HG03442 (cell line): ENCODE data around the gene GJD4.

Experiments
- ATAC-seq: cut with Tn5 transposase; IDR thresholded peaks from one replicate; pipeline ENCODE4 v1.9.1; 2021; ENCODE audit warnings: mild to moderate bottlenecking, moderate library complexity; ENCODE audit not compliant: unreplicated experiment

Gene GJD4

GRCh38 chr10:35605191-35605590 lies at the start of gene GJD4:
TSS of gene GJD4 (plus strand) at chr10:35605341. CDS start at chr10:35605568, 227 bp downstream.
- no peak for ATAC-seq

GRCh38 chr10:35555962-35556930 lies 48.9 kb upstream of the GJD4 start:
- ATAC-seq, result no peak

- no peak for ATAC-seq
Observed at GRCh38 chr10:35558276-35558675, 46.9 kb upstream of the GJD4 start.

- ATAC-seq, result no peak
Observed at GRCh38 chr10:35559416-35559815, 45.7 kb upstream of the GJD4 start.

GRCh38 chr10:35561715-35562114 lies 43.4 kb upstream of the GJD4 start:
- ATAC-seq, result no peak

- no peak for ATAC-seq
Observed at GRCh38 chr10:35562427-35562826, 42.7 kb upstream of the GJD4 start.

- peak; percentile 50 for ATAC-seq
Observed at GRCh38 chr10:35563261-35563891, 41.8 kb upstream of the GJD4 start.

GRCh38 chr10:35564341-35564968 lies 40.7 kb upstream of the GJD4 start:
- ATAC-seq, result peak; percentile 74

GRCh38 chr10:35565602-35566081 lies 39.5 kb upstream of the GJD4 start:
- ATAC-seq, result no peak

GRCh38 chr10:35567951-35568350 lies 37.2 kb upstream of the GJD4 start:
- ATAC-seq, result no peak

- ATAC-seq, result no peak
Observed at GRCh38 chr10:35568483-35569015, 36.6 kb upstream of the GJD4 start.

GRCh38 chr10:35569111-35569707 lies 35.9 kb upstream of the GJD4 start:
- no peak for ATAC-seq

- ATAC-seq, result no peak
Observed at GRCh38 chr10:35569836-35570235, 35.3 kb upstream of the GJD4 start.

GRCh38 chr10:35570397-35570796 lies 34.7 kb upstream of the GJD4 start:
- ATAC-seq, result no peak

- no peak for ATAC-seq
Observed at GRCh38 chr10:35572583-35572982, 32.6 kb upstream of the GJD4 start.

- ATAC-seq, result no peak
Observed at GRCh38 chr10:35573796-35574195, 31.3 kb upstream of the GJD4 start.

- ATAC-seq, result no peak
Observed at GRCh38 chr10:35574924-35575352, 30.2 kb upstream of the GJD4 start.

- no peak for ATAC-seq
Observed at GRCh38 chr10:35575640-35576039, 29.5 kb upstream of the GJD4 start.

- ATAC-seq, result no peak
Observed at GRCh38 chr10:35576730-35577129, 28.4 kb upstream of the GJD4 start.

- no peak for ATAC-seq
Observed at GRCh38 chr10:35577926-35578617, 27.1 kb upstream of the GJD4 start.
